ENCODE results near the gene CCDC107. TPM values are rescaled to one million over a fixed set of nuclear protein-coding genes. Genes with fewer than 3 reads are reported as not detected.

Gene CCDC107
- total and polyA plus RNA-seq, 2 of the 13 experiments (the other 11 are each of a cell fraction or from before 2014, with no cell fraction given) = 7.1 to 15.2 TPM

DNA sequence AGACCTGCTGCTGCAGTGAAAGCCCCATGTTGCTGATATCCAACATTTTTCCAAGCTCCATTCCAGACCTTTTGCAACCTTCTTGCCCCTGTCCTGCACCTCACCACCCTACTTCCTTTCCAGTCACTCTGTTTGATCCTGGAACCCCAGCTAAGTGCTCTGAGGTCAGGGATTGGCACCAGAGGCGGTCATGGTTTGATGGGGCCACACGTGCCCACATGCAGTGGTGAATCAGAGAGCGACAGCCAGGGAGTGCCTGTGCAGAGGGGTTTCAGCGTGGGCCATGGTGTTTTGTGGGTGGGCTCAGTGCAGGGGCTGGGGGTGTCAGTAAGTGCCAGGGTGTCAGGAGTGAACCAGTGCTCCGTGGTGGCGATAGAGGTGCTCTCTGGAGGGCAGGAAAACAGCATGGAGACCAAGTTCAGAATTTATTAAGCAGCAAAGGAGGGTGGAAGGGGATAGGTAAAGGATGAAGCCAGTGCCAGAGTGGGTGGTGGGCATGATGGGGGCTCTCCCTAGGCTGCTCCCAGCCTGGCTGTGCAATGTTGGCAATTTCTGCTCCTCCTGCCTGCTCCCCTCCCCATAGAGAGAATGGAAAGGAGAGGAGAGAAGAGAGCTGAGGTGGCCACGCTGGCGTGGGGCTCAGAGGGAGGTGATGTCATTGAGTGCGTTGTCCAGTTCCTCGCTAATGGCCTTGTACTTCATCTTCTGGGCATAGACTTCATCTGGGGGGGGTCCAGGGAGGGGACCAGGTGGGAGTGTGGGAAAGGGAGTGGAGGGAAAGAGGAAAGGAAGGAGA, 24.6 kb downstream of the CCDC107 start:
- no peak for FAIRE-seq
- TF ChIP-seq ISX (CRISPR knock-in tag; conservative IDR thresholded peaks at IDR 0.05) (no peak), ATF7 (IDR thresholded peaks at IDR 0.05) (0 out of 2 replicates have a peak, but pooled peaks have one; percentile 5), ATF7 (CRISPR knock-in tag; IDR thresholded peaks at IDR 0.05) (no peak)

DNA sequence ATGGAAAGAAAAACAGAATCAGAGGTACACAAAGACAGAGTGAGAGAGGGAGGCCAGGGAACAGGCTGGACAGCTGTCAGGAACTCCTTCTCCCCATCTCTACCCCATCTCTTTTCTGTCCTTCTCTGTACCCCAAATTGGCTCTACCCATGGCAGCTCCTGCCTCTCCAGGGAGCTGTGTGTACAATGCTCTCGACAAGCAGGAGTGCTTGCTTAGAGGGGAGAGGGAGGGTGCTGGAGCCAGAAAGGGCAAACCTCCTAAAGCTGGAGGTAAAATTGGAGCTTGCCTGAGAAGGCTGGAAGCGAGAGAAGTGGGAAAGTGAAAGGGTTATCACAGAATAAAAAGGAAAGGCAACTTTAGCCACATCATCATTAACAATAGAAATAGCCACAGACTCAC, 25.2 kb downstream of the CCDC107 start:
- Histone ChIP-seq H3K9me3 (ENCODE audit: low read length) (no peaks in the 10 kb centered on the region), H3K27me3 (ENCODE audit: control insufficient read depth in 1 of 2, insufficient read depth in 2 of 2, low read length in 2 of 2) (no peaks in the 10 kb centered on the region), H2AFZ (ENCODE audit: low read length) (no peak overlapping the region), H3K4me2 (ENCODE audit: low read depth, low read length) (no peak overlapping the region), H3K9ac (ENCODE audit: insufficient read depth, low read depth, low read length) (no peak overlapping the region), H3K4me3 (replicated peaks in 1 of 3; ENCODE audit: insufficient read depth in 1 of 3, low read depth in 2 of 3, low read length in 3 of 3) (no peak overlapping the region), H3K36me3 (replicated peaks in 1 of 2; ENCODE audit: control insufficient read depth in 1 of 2, insufficient read depth in 2 of 2, low read length in 2 of 2) (no peaks in the 10 kb centered on the region), H3K4me1 (ENCODE audit: insufficient read depth, low read length) (peaks cover 34% of the 10 kb centered on the region), H3K27ac (ENCODE audit: extremely low read length, insufficient read depth, low read length) (no peak overlapping the region), H3K79me2 (ENCODE audit: insufficient read depth, low read length) (no peaks in the 10 kb centered on the region), H4K20me1 (ENCODE audit: insufficient read depth, low read length) (no peaks in the 10 kb centered on the region)
- BruUV-seq (replicated peaks) = no TSS peak
- TF ChIP-seq POLR2AphosphoS2 (IDR thresholded peaks at IDR 0.05; ENCODE audit: low read depth, low read length) (no peak), ZNF660 (CRISPR knock-in tag; IDR thresholded peaks at IDR 0.05; ENCODE audit: borderline replicate concordance, low read depth) (no peak), NFKBIZ (CRISPR knock-in tag; IDR thresholded peaks at IDR 0.05) (no peak), HOXD1 (CRISPR knock-in tag; IDR thresholded peaks at IDR 0.05) (no peak), CC2D1A (CRISPR knock-in tag; IDR thresholded peaks at IDR 0.05) (no peak), ZNF17 (CRISPR knock-in tag; IDR thresholded peaks at IDR 0.05) (no peak), SNRNP70 (IDR thresholded peaks at IDR 0.05; ENCODE audit: low read depth, low read length) (no peak), POLR2AphosphoS5 (IDR thresholded peaks at IDR 0.05; ENCODE audit: low read depth, low read length) (no peak), STAG1 (CRISPR knock-in tag; IDR thresholded peaks at IDR 0.05) (no peak), GRHL1 (CRISPR knock-in tag; conservative IDR thresholded peaks at IDR 0.05) (no peak)
- POLR2A ChIA-PET = no interaction called here
- no peak for DNase-seq (ENCODE audit: low spot score)
- 68% methylated on average over 2 of the region's 2 CpGs for WGBS (ENCODE audit: low lambda C conversion rate)
- no peak for ATAC-seq
- no peak for FAIRE-seq
- CTCF ChIA-PET (ENCODE audit: low intra/inter-chr PET ratio, low total read pairs) = no interaction called here
- in situ Hi-C loops (cut with HindIII; ENCODE audit: extremely low pct_ligation_motif_present, low pct_unique_long_range_greater_than_20kb) (no loop called here), intact Hi-C loops (cut with micrococcal nuclease; ENCODE audit: unreplicated experiment) (no loop called here)

More for the DNA sequence above, 24.6 kb downstream of the CCDC107 start:
- Histone ChIP-seq H3K36me3 (replicated peaks in 1 of 2; ENCODE audit: control insufficient read depth in 1 of 2, insufficient read depth in 2 of 2, low read length in 2 of 2) (no peaks in the 10 kb centered on the region), H3K27ac (ENCODE audit: extremely low read length, insufficient read depth, low read length) (no peak overlapping the region), H4K20me1 (ENCODE audit: insufficient read depth, low read length) (no peaks in the 10 kb centered on the region), H2AFZ (ENCODE audit: low read length) (no peak overlapping the region), H3K9ac (ENCODE audit: insufficient read depth, low read depth, low read length) (no peak overlapping the region), H3K4me3 (replicated peaks in 1 of 3; ENCODE audit: insufficient read depth in 1 of 3, low read depth in 2 of 3, low read length in 3 of 3) (no peak overlapping the region), H3K4me2 (ENCODE audit: low read depth, low read length) (no peak overlapping the region), H3K9me3 (ENCODE audit: low read length) (no peaks in the 10 kb centered on the region), H3K4me1 (ENCODE audit: insufficient read depth, low read length) (peaks cover 28% of the 10 kb centered on the region), H3K79me2 (ENCODE audit: insufficient read depth, low read length) (no peaks in the 10 kb centered on the region), H3K27me3 (ENCODE audit: control insufficient read depth in 1 of 2, insufficient read depth in 2 of 2, low read length in 2 of 2) (no peaks in the 10 kb centered on the region)
- no TSS peak for BruUV-seq (replicated peaks)
- no peak for DNase-seq (ENCODE audit: low spot score)
- 89% methylated on average over 10 of the region's 10 CpGs for WGBS (ENCODE audit: low lambda C conversion rate)
- in situ Hi-C loops (cut with HindIII; ENCODE audit: extremely low pct_ligation_motif_present, low pct_unique_long_range_greater_than_20kb) (no loop called here), intact Hi-C loops (cut with micrococcal nuclease; ENCODE audit: unreplicated experiment) (no loop called here)
- POLR2A ChIA-PET = no interaction called here
- CTCF ChIA-PET (ENCODE audit: low intra/inter-chr PET ratio, low total read pairs) = no interaction called here
- ATAC-seq = no peak
